SU-DHL-6 (cell line): Measurements from ENCODE around the gene TFAP2C.

Experiments
- EZH2phosphoT487 ChIP-seq: fragments of 200-600 bp; sonication (generic), shearing (Covaris generic); conservative IDR thresholded peaks from 2 replicates; pipeline ENCODE4 v1.6.1; 2018; ENCODE audit warnings: mild to moderate bottlenecking, antibody characterized with exemption, low read length, moderate library complexity, mixed read lengths
- TF ChIP-seq, protein P1 (sequence below): fragments of 200-600 bp; sonication (generic); IDR thresholded peaks from one replicate; pipeline ENCODE4 v1.5.1; 2017; ENCODE audit warnings: antibody characterized with exemption, mild to moderate bottlenecking, low read length, moderate library complexity; ENCODE audit not compliant: insufficient read depth, poor library complexity, severe bottlenecking

DNA sequence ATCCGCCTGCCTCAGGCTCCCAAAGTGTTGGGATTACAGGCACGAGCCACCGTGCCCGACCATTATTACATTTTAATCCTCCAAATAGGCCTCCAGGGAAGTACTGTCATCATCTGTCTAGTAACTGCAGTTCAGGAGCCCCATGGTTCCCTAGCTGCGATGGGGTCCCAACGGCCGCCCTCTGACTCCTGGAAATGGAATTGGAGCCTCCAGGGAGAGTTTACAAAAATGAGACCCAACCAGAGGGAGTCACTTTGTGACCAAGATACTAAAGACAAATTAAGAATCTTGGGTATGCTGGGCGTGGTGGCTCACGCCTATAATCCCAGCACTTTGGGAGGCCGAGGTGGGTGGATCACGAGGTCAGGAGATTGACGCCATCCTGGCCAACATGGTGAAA, 36.7 kb downstream of the TFAP2C start:
- TF ChIP-seq, protein P1, sequence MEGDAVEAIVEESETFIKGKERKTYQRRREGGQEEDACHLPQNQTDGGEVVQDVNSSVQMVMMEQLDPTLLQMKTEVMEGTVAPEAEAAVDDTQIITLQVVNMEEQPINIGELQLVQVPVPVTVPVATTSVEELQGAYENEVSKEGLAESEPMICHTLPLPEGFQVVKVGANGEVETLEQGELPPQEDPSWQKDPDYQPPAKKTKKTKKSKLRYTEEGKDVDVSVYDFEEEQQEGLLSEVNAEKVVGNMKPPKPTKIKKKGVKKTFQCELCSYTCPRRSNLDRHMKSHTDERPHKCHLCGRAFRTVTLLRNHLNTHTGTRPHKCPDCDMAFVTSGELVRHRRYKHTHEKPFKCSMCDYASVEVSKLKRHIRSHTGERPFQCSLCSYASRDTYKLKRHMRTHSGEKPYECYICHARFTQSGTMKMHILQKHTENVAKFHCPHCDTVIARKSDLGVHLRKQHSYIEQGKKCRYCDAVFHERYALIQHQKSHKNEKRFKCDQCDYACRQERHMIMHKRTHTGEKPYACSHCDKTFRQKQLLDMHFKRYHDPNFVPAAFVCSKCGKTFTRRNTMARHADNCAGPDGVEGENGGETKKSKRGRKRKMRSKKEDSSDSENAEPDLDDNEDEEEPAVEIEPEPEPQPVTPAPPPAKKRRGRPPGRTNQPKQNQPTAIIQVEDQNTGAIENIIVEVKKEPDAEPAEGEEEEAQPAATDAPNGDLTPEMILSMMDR = no peak
- no peak for TF ChIP-seq EZH2phosphoT487
